Fibroblast of lung (primary cell): Measurements from ENCODE around the gene MBD4.

ENCODE experiments used
- CTCF ChIP-seq, 2 donors: IDR thresholded peaks in 1 of 2; conservative IDR thresholded peaks in 1 of 2; 1 replicate in 1 of 2; 2 replicates in 1 of 2; pipeline ENCODE4 v1.5.1; 2011 to 2012; ENCODE audit warnings: low read length in 2 of 2, control low read depth in 1 of 2, inconsistent platforms in 1 of 2, low read depth in 1 of 2, mild to moderate bottlenecking in 1 of 2
- EZH2 ChIP-seq: IDR thresholded peaks from 2 replicates; pipeline ENCODE4 v1.5.1; 2012; ENCODE audit warnings: low read length, control low read depth, mild to moderate bottlenecking; ENCODE audit errors: missing control alignments

GRCh38 chr3:129439226-129439816 lies 427 bp downstream of the MBD4 start:
- TF ChIP-seq CTCF (conservative IDR thresholded peaks at IDR 0.05 in 1 of 2, IDR thresholded peaks at IDR 0.05 in 1 of 2; ENCODE audit: low read depth in 1 of 2, low read length in 2 of 2) = no peak
- no peak for TF ChIP-seq EZH2
